22Rv1 (cell line): ENCODE data around the gene SARNP.
A peak's percentile ranks its signal among the peaks of the same experiment; 100 is the strongest.

Experiments
- CTCF ChIP-seq: fragments of 450-650 bp; IDR thresholded peaks from 2 replicates; pipeline ENCODE4 v1.5.1; 2017; ENCODE audit warnings: mild to moderate bottlenecking
- ZFX ChIP-seq: fragments of 450-650 bp; IDR thresholded peaks from 2 replicates; pipeline ENCODE4 v1.6.1; 2017; ENCODE audit warnings: antibody characterized with exemption, borderline replicate concordance

GRCh38 chr12:55797068-55797467 is 20.5 kb downstream of the SARNP start:
- TF ChIP-seq CTCF (peak; percentile 83), ZFX (no peak)
